Activated CD4-positive, alpha-beta T cell treated with anti-CD3 and anti-CD28 coated beads, Interleukin-2, Interleukin-6, amounts not matched to agents 100 ng/mL and 50 ng/mL, durations not matched to agents 16 hours and 8 hours (primary cell): Measurements from ENCODE around the gene CRTC3.
A peak's percentile ranks its signal among the peaks of the same experiment; 100 is the strongest.
"Not testable (repeated sequence)": the region's sequence is repeated elsewhere in the genome, so short reads cannot be mapped to it uniquely, and the experiment has no call there.

Experiments used
- DNase-seq: peaks from one replicate; pipeline ENCODE4 v3.0.0-alpha.2; 2020

The CRTC3 gene

DNA sequence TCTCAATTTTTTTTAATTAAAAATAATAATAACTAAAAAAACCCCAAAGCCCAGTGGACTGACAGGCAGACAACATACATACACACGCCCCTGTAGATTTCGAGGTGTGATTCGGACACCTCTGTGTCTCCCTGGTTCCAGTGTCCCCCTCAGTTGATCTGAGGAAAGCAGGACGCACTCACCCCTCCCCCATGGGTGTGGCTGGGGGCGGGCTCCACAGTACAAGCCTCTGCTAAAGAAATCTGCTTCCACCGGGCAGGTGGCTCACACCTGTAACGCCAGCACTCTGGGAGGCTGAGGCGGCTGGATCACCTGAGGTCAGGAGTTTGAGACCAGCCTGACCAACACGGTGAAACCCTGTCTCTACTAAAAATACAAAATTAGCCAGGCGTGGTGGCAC is 153.6 kb downstream of the CRTC3 start:
- no peak for DNase-seq

DNA sequence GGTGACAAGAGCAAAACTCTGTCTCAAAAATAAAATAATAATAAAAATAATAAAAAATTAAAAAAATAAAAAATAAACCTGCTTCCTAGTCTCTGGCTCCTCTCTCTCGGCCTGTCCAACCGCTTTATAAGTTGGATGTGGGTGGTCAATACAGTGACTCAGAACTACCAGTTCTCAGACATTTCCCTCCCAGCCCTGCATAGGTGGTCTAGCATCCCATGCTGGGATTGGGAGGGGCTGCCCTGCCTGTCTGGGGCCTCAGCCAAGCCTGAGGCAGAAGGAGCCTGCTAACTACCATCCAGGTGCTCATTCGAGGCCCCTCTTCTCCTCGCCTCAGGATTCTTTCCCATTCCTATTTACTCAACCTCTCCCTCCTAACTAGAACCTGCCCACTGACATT is 154.2 kb downstream of the CRTC3 start:
- no peak for DNase-seq

DNA sequence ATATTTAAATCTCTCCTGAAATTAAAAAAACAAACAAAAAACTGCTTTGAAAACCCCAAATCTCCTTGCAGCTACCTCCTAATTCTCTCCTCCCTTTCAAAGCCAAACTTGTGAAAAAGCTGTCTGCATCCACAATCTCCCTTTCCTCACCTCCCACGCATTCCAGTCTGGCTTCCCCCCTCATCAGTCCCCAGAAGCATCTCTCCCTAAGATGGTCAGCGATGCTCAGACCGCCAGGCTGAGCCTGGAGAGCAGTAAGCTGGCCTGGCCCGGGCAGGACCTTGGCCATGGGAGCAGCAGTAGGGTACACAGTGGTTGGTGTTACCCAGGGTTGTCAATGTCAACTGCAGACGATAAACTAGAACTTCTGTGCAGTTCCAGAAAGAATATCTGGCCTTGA is 154.6 kb downstream of the CRTC3 start:
- no peak for DNase-seq

DNA sequence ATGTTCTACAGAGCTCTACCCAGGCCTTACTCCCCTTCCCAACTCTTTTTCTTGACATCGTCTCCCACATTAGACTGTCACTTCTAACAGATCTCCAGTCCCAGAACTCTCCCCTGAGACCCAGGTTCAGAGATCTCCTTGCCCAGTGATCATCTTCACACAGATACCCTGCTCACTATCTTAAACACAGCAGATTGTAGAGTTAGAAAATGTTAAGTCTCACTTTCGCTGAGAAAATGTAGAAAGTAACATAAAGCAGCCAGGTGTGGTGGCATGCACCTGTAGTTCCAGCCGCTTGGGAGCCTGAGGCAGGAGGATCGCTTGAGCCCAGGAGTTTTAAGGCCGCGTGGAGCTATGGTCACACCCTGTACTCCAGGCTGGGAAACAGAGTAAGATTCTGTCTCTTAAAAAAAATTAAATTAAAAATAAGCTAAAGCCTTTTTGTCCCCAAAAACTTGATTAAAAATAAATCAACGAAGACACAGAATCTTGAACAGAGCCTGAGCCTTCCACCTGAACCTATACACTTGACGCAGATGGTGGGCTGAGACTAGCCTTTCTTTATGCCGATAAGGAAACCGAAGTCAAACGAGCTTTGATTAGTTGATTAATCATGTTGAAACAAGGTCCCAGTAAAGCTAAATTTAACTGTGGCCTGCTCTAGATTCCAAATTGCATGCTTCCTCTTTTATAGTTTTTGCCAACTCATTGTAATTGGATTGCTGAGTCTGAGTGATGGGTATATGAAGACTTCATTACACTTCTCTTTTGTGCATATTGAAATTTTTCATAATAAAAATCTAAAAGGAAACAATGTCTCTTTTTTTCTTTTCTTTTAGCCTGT is 156.1 kb downstream of the CRTC3 start:
- DNase-seq: peak; percentile 24

DNA sequence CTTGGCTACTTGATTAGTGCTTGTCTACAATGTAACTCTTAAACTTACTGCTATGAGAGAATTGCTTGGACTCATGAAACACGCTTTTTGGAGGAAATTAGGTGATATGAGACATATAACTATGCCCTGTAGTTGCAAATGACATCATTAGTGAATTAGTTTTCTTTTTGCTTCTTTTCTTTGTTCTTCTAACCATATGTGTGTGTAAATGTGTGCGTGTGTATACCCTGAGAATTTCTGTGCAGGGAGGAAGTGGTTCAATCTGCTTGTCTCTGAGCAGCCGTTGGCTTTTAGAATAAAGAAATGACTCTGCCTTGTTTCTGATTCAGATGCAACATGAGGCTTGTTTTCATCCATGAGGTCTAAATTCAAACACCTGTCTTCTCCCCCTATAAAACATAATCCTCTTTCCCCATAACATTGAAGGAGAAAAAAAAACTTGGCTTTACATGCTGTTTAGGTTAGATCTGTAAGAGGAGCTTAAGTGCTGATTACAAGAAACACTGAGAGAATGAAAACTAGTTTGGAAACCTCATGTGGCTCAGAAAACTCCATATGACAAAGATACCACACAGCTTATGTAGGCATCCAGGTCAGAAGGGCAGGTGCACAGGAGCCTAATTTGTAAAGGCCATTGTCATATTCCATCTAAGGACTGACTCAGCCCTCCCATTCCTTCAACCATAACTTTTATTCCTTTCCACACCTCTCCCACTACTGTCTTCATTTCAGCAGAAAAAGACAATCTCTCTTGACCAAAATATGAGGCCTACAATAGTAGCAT is 156.9 kb downstream of the CRTC3 start:
- DNase-seq: peak; percentile 90

DNA sequence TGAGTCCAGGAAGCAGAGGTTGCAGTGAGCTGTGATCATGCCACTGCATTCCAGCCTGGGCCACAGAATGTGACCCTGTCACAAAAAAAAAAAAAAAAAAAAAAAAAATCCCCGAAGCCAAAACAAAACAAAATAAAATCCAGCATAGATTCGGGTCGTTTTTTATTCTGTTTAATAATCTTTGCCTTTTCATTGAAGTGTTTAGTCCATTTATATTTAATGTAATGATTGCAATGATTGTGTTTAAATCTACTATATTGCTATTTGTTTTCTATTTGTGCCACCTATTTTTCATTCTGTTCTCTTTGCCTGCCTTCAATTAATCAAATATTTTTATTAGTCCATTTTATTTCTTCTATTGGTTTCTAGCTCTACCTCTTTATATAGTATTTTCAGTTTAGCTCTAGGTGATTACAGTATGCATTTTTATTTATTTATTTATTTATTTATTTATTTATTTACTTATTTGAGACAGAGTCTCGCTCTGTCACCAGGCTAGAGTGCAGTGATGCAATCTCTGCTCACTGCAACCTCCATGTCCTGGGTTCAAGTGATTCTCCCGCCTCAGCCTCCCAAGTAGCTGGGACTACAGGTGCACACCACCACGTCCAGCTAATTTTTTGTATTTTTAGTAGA is 159.7 kb downstream of the CRTC3 start:
- not testable (repeated sequence) for DNase-seq

DNA sequence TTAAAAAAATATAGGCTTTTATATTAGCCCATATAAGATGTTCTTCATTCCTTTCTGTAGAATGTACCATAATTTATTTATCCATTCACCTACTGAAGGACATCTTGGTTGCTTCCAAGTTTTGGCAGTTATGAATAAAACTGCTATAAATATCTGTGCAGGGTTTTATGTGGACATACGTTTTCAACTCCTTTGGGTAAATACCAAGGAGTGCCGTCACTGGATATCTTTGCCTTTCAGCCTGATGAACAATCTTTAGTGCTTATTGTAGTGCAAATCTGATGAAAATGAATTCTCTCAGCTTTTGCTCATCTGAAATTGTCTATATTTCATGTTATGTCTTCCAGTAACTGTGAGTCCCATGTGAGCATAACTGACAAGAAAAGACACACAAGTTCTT is 160.9 kb downstream of the CRTC3 start:
- DNase-seq: no peak

DNA sequence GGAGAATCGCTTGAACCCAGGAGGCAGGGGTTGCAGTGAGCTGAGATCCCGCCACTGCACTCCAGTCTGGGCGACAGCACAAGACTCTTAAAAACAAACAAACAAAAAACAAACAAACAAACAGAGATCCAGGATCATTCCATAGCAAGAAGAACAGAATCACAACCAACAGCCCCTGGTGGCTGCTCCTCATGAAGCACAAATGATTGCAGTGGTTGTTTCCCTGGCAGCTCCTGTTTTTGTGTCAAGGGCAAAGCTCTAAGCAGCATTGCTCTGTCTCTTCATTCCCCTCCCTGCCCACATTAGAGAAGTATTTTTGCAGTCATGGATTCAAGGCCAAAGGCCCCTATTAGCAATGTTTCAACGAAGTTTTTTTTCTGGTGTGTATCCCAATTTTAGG is 161.6 kb downstream of the CRTC3 start:
- DNase-seq: no peak

DNA sequence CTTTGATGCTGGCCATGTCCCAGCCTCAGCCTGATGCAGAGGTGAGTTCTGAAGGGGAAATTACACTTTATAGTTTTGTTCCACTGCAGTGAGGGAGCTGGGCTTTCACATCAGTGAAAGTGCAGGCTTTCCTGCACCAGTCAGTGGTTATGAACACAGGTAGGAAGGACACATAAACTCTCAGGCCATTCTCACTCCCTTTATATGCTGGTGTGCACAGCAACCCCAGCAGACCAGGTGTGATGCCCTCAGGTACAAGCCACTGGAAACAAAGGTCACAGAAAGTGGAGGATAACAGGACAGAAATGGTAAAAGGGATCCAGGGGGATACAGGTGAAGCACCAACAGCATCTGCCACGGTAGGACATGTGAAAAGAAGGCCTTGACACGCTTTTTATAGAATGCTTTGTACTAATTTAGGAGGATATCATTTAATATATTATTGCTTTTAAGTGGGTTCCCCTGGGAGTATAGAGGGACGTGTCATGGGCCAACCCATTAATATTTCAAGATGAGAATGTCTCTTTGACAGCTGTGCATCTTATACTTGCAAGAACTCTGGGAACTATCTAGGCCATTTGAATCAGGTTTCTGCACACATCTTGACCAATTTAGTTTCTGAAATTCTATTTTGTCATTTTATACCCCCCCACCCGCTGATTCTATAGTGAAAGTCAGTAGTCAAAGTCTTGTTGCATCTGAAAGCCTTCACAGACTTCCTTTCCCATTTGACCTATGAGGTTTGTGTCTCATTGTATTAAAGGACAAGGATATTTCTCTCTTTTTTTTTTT is 162.5 kb downstream of the CRTC3 start:
- DNase-seq: no peak
